Tibial nerve (tissue), 4 donors: ENCODE data around the gene TRIP6. TPM values are rescaled to one million over a fixed set of nuclear protein-coding genes. Genes with fewer than 3 reads are reported as not detected.

Source experiments
- DNase-seq, 2 donors: peaks; one replicate each; pipeline ENCODE4 v3.0.0-alpha.2; 2019; ENCODE audit warnings: low spot score in 2 of 2
- H3K27ac ChIP-seq, 4 donors: fragments of 200-600 bp; sonication (generic) in 3 of 4; one replicate each; pipeline ENCODE4 v1.5.1; 2017 to 2019; ENCODE audit warnings: mild to moderate bottlenecking in 1 of 4
- H3K27me3 ChIP-seq, 2 donors: fragments of 200-600 bp; sonication (generic) in 1 of 2; one replicate each; pipeline versions ENCODE4 v1.5.1 to v1.6.0; 2017 to 2019
- H3K36me3 ChIP-seq, 3 donors: fragments of 200-600 bp; sonication (generic); one replicate each; pipeline ENCODE4 v1.5.1; 2018 to 2019
- H3K4me1 ChIP-seq, 4 donors: fragments of 200-600 bp; sonication (generic) in 3 of 4; one replicate each; pipeline ENCODE4 v1.5.1; 2017 to 2019
- H3K4me3 ChIP-seq, 4 donors: fragments of 200-600 bp; sonication (generic) in 3 of 4; one replicate each; pipeline ENCODE4 v1.5.1; 2017 to 2019; ENCODE audit warnings: mild to moderate bottlenecking in 1 of 4, moderate library complexity in 1 of 4
- H3K9me3 ChIP-seq, 4 donors: fragments of 200-600 bp; sonication (generic) in 3 of 4; one replicate each; pipeline ENCODE4 v1.5.1; 2017 to 2019
- EP300 ChIP-seq, 2 donors: sonication (generic); formaldehyde crosslinking; IDR thresholded peaks; one replicate each; pipeline ENCODE4 v1.6.1; 2017; ENCODE audit warnings: antibody characterized with exemption in 2 of 2, mild to moderate bottlenecking in 1 of 2
- POLR2A ChIP-seq, 2 donors: fragments of 450-650 bp; IDR thresholded peaks; one replicate each; pipeline ENCODE4 v1.6.1; 2017; ENCODE audit warnings: antibody characterized with exemption in 2 of 2, mild to moderate bottlenecking in 2 of 2, moderate library complexity in 2 of 2
- WGBS, 2 donors: methylation state at CpG; one replicate each; pipeline ENCODE4 v1.1.5; 2018; 5-methylcytosine and 5-hydroxymethylcytosine counted together
- total RNA-seq, 4 donors: library from RNA; depleted of rRNA; stranded (reverse); fragments of >200 nt; gene quantifications; one replicate each; pipeline ENCODE4 v1.1.0, GENCODE V29; 2016
- TF ChIP-seq, protein P1 (sequence below), 5 experiments: fragments of 200-600 bp in 3 of 5; fragments of 450-650 bp in 2 of 5; sonication (generic) in 3 of 5; IDR thresholded peaks; one replicate each; pipeline ENCODE4 v1.5.1; 2016 to 2019; ENCODE audit warnings: antibody characterized with exemption in 5 of 5, mild to moderate bottlenecking in 3 of 5, moderate library complexity in 2 of 5

The TRIP6 gene
- total RNA-seq, 4 donors from 2014 or later, result 63.9 to 119 (median 80.8) TPM

- no peak for TF ChIP-seq POLR2A (IDR thresholded peaks at IDR 0.05)
- no peak for TF ChIP-seq EP300 (IDR thresholded peaks at IDR 0.05)
- TF ChIP-seq, protein P1, sequence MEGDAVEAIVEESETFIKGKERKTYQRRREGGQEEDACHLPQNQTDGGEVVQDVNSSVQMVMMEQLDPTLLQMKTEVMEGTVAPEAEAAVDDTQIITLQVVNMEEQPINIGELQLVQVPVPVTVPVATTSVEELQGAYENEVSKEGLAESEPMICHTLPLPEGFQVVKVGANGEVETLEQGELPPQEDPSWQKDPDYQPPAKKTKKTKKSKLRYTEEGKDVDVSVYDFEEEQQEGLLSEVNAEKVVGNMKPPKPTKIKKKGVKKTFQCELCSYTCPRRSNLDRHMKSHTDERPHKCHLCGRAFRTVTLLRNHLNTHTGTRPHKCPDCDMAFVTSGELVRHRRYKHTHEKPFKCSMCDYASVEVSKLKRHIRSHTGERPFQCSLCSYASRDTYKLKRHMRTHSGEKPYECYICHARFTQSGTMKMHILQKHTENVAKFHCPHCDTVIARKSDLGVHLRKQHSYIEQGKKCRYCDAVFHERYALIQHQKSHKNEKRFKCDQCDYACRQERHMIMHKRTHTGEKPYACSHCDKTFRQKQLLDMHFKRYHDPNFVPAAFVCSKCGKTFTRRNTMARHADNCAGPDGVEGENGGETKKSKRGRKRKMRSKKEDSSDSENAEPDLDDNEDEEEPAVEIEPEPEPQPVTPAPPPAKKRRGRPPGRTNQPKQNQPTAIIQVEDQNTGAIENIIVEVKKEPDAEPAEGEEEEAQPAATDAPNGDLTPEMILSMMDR (IDR thresholded peaks at IDR 0.05), result no peak
- Histone ChIP-seq H3K4me1 (peaks cover 0 to 31% (median 20%) of the 10 kb centered on the region in 4 donors), H3K9me3 (no peaks in the 10 kb centered on the region), H3K27me3 (peaks cover 2 to 81% of the 10 kb centered on the region in 2 donors), H3K4me3 (no peak overlapping the region), H3K36me3 (no peaks in the 10 kb centered on the region), H3K27ac (no peak overlapping the region)
- DNase-seq, result no peak
- WGBS, 2 donors, result 81 to 84% methylated on average over 13 of the region's 13 CpGs
Observed at GRCh38 chr7:100897772-100898454, 30.7 kb downstream of the TRIP6 start.

- 80 to 94% methylated on average over 5 of the region's 5 CpGs for WGBS, 2 donors
- no peak overlapping the region for H3K27ac ChIP-seq
Observed at GRCh38 chr7:100899432-100899831, 32.2 kb downstream of the TRIP6 start.

DNA sequence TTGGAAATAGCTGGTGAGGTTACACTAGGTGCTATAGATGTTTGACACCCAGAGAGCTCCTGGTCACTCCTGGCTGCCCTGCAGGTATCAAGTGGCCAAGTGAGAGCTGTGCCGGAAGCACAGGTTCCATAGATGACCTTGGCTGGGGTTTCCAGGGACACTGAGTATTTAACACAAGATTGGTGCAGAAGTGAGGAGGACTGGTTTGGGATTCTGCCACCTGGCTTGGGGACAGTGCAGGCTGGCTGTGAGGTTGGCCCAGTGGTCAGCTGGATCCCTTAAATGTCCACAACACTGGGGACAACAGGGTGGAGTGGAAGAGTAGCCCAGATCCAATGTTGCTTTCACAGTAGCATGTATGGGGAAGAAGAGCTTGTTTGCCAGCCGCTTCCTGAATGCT lies 33.8 kb downstream of the TRIP6 start:
- WGBS, 2 donors, result 70 to 81% methylated on average over 2 of the region's 2 CpGs
- TF ChIP-seq, protein P1 (IDR thresholded peaks at IDR 0.05), result no peak
- TF ChIP-seq EP300 (IDR thresholded peaks at IDR 0.05) (no peak), POLR2A (IDR thresholded peaks at IDR 0.05) (no peak)
- Histone ChIP-seq H3K9me3 (peaks cover 0 to under 1% (median 0%) of the 10 kb centered on the region in 4 donors), H3K36me3 (no peaks in the 10 kb centered on the region), H3K27me3 (peaks cover 2 to 52% of the 10 kb centered on the region in 2 donors), H3K4me3 (no peak overlapping the region), H3K4me1 (peaks cover 0 to 14% (median 6%) of the 10 kb centered on the region in 4 donors), H3K27ac (no peak overlapping the region)
- DNase-seq, result no peak

More at GRCh38 chr7:100899432-100899831, 32.2 kb downstream of the TRIP6 start:
- H3K4me3 ChIP-seq, result no peak overlapping the region
- H3K4me1 ChIP-seq, result peaks cover 0 to 30% (median 19%) of the 10 kb centered on the region in 4 donors
- no peak for DNase-seq
- H3K27me3 ChIP-seq, result peaks cover 2 to 67% of the 10 kb centered on the region in 2 donors
- H3K36me3 ChIP-seq, result no peaks in the 10 kb centered on the region
- H3K9me3 ChIP-seq, result no peaks in the 10 kb centered on the region
- TF ChIP-seq, protein P1 (IDR thresholded peaks at IDR 0.05), result no peak
- TF ChIP-seq EP300 (IDR thresholded peaks at IDR 0.05), result no peak
- TF ChIP-seq POLR2A (IDR thresholded peaks at IDR 0.05), result no peak

DNA sequence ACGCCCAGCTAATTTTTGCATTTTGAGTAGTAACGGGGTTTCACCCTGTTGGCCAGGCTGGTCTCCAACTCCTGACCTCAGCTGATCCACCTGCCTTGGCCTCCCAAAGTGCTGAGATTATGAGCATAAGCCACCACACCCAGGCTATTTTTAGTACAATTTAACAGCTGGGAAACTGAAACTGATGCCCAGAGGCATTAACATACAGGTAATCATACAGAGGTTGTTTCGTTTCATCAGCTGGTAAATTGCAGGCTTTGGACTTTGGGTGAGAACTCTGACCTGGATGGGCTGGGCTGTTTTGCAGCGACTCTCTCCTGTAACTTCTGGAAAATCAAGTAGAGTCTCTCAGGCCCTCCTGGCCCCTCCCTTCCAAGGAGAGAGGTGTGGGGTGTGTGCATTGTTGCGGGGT lies 34.7 kb downstream of the TRIP6 start:
- Histone ChIP-seq H3K9me3 (peaks cover 0 to 9% (median 0%) of the 10 kb centered on the region in 4 donors), H3K4me1 (peaks cover 0 to 6% (median 0%) of the 10 kb centered on the region in 4 donors), H3K4me3 (no peak overlapping the region), H3K36me3 (no peaks in the 10 kb centered on the region), H3K27me3 (peaks cover 0 to 44% of the 10 kb centered on the region in 2 donors), H3K27ac (no peak overlapping the region)
- TF ChIP-seq, protein P1 (IDR thresholded peaks at IDR 0.05), result no peak
- TF ChIP-seq EP300 (IDR thresholded peaks at IDR 0.05), result no peak
- no peak for TF ChIP-seq POLR2A (IDR thresholded peaks at IDR 0.05)
- DNase-seq, result no peak
- 68 to 72% methylated on average over 5 of the region's 5 CpGs for WGBS, 2 donors

- Histone ChIP-seq H3K36me3 (no peaks in the 10 kb centered on the region), H3K27me3 (peaks cover 0 to 38% of the 10 kb centered on the region in 2 donors), H3K4me3 (no peak overlapping the region), H3K27ac (no peak overlapping the region), H3K4me1 (no peaks in the 10 kb centered on the region), H3K9me3 (peaks cover 0 to 9% (median 0%) of the 10 kb centered on the region in 4 donors)
- no peak for DNase-seq
- TF ChIP-seq POLR2A (IDR thresholded peaks at IDR 0.05) (no peak), EP300 (IDR thresholded peaks at IDR 0.05) (no peak)
- TF ChIP-seq, protein P1 (IDR thresholded peaks at IDR 0.05), result no peak
- WGBS, 2 donors, result 73 to 85% methylated on average over 7 of the region's 7 CpGs
Observed at GRCh38 chr7:100902638-100903037, 35.5 kb downstream of the TRIP6 start.
